Measurements from ENCODE around the gene TRIM29.

GRCh38 chr11:120127236-120127635, 10.7 kb downstream of the TRIM29 start:
- TF ChIP-seq KDM1A (IDR thresholded peaks at IDR 0.05; ENCODE audit: borderline replicate concordance) (no peak), MYB (IDR thresholded peaks at IDR 0.05; ENCODE audit: borderline replicate concordance, low read depth, low read length) (no peak), ZBTB11 (CRISPR knock-in tag; IDR thresholded peaks at IDR 0.05) (no peak), CTCF (IDR thresholded peaks at IDR 0.05 in 2 of 3, conservative IDR thresholded peaks at IDR 0.05 in 1 of 3; ENCODE audit: control insufficient read depth in 2 of 3, extremely low read depth in 1 of 3, insufficient read depth in 1 of 3, low read depth in 3 of 3, low read length in 3 of 3) (no peak), POLR2AphosphoS5 (IDR thresholded peaks at IDR 0.05; ENCODE audit: low read length) (no peak), YY1 (IDR thresholded peaks at IDR 0.05; ENCODE audit: low read depth, low read length) (no peak), ZNF384 (IDR thresholded peaks at IDR 0.05; ENCODE audit: borderline replicate concordance, low read depth, low read length) (no peak), RAD21 (IDR thresholded peaks at IDR 0.05; ENCODE audit: insufficient read depth, low read depth, low read length) (no peak), BHLHE40 (IDR thresholded peaks at IDR 0.05; ENCODE audit: borderline replicate concordance in 1 of 2, low read depth in 2 of 2, low read length in 1 of 2) (no peak), SIN3A (IDR thresholded peaks at IDR 0.05; ENCODE audit: low read depth, low read length) (no peak), EZH2 (IDR thresholded peaks at IDR 0.05; ENCODE audit: borderline replicate concordance, control insufficient read depth, low read depth, low read length) (no peak), JUNB (IDR thresholded peaks at IDR 0.05) (no peak), SP1 (IDR thresholded peaks at IDR 0.05; ENCODE audit: low read depth, low read length) (no peak)
